PC-9 (cell line): Measurements from ENCODE around the gene PVALEF.
"Not testable (repeated sequence)": the region's sequence is repeated elsewhere in the genome, so short reads cannot be mapped to it uniquely, and the experiment has no call there.

Experiments used
- CTCF ChIP-seq: fragments of 200-600 bp; sonication (generic); conservative IDR thresholded peaks from 2 replicates; pipeline ENCODE4 v1.6.1; 2017; ENCODE audit warnings: mixed run types, antibody characterized with exemption, mild to moderate bottlenecking, moderate library complexity
- EZH2 ChIP-seq: fragments of 200-600 bp; sonication (generic); IDR thresholded peaks from 2 replicates; pipeline ENCODE4 v1.8.0; 2017; ENCODE audit warnings: antibody characterized with exemption, low read depth

- not testable (repeated sequence) for TF ChIP-seq EZH2, CTCF
Measured at GRCh38 chr17:81154016-81154415, 11.3 kb upstream of the PVALEF start.
